HCT116 (cell line): ENCODE results near the gene KIF12. TPM values are rescaled to one million over a fixed set of nuclear protein-coding genes. Genes with fewer than 3 reads are reported as not detected.

Experiments used
- ATAC-seq: fragments of 200-7000 bp; cut with Tn5 transposase; 2 replicates; pipeline ENCODE4 v1.9.1; 2020; ENCODE audit warnings: mild to moderate bottlenecking, moderate library complexity
- BruUV-seq: library from RNA; stranded (reverse); fragments of 400-500 nt; replicated peaks from 2 replicates; lab custom pipeline; 2021; lab: Mats Ljungman, UMichigan
- CTCF ChIA-PET: fragments of 300-600 bp; sonication (Branson Sonifier 250); formaldehyde crosslinking; loops from one replicate; lab custom pipeline; 2021; ENCODE audit warnings: antibody characterized with exemption; lab: Charles Lee
- POLR2A ChIA-PET: fragments of 300-600, 350-600 bp; sonication (Branson Sonifier 250); formaldehyde crosslinking; loops from one replicate; lab custom pipeline; 2021; ENCODE audit warnings: antibody characterized with exemption; lab: Charles Lee
- RAD21 ChIA-PET, 2 experiments: fragments of 300-600 bp; sonication (Branson Sonifier 250); formaldehyde crosslinking; loops; one replicate each; lab custom pipeline; 2023; ENCODE audit warnings: low total read pairs in 2 of 2; ENCODE audit not compliant: uncharacterized antibody in 2 of 2, unreplicated experiment in 2 of 2, low non-redundant PET in 1 of 2; lab: Charles Lee
- DNase-seq: peaks from one replicate; pipeline ENCODE4 v3.0.0-alpha.2; 2010; ENCODE audit warnings: low read depth, low spot score
- H2AFZ ChIP-seq: fragments of 200-600 bp; shearing (Covaris generic), sonication (generic); 2 replicates; pipeline ENCODE4 v1.6.1; 2017; ENCODE audit warnings: low read depth, mixed run types, mixed read lengths, antibody characterized with exemption, low read length; ENCODE audit not compliant: poor library complexity, severe bottlenecking
- H3K27ac ChIP-seq: 2 replicates; pipeline ENCODE4 v1.5.1; 2012; ENCODE audit warnings: low read depth, low read length
- H3K27me3 ChIP-seq: fragments of 200-600 bp; sonication (generic); 2 replicates; pipeline ENCODE4 v1.6.1; 2016; ENCODE audit warnings: mixed run types, low read length, mixed read lengths; ENCODE audit not compliant: insufficient read depth
- H3K36me3 ChIP-seq, 2 experiments: fragments of 200-500 bp in 1 of 2; fragments of 200-600 bp in 1 of 2; sonication (Bioruptor generic) in 1 of 2; sonication (generic) in 1 of 2; 2 replicates each; pipeline versions ENCODE4 v1.5.1 to v1.6.1; 2014 to 2016; ENCODE audit warnings: low read length in 2 of 2, inconsistent platforms in 1 of 2, mixed read lengths in 1 of 2, mixed run types in 1 of 2; ENCODE audit not compliant: insufficient read depth in 2 of 2, control insufficient read depth in 1 of 2
- H3K4me1 ChIP-seq, 2 experiments: fragments of 200-600 bp in 1 of 2; sonication (generic) in 1 of 2; 2 replicates each; pipeline versions ENCODE4 v1.5.1 to v1.6.1; 2012 to 2017; ENCODE audit warnings: low read length in 2 of 2, inconsistent platforms in 1 of 2, mild to moderate bottlenecking in 1 of 2, mixed read lengths in 1 of 2, mixed run types in 1 of 2, moderate library complexity in 1 of 2; ENCODE audit not compliant: insufficient read depth in 2 of 2, control insufficient read depth in 1 of 2
- H3K4me2 ChIP-seq: fragments of 200-600 bp; sonication (generic); 2 replicates; pipeline ENCODE4 v1.6.1; 2017; ENCODE audit warnings: mixed run types, low read length, mixed read lengths
- H3K4me3 ChIP-seq, 2 experiments: fragments of 200-600 bp in 1 of 2; sonication (generic) in 1 of 2; replicated peaks in 1 of 2; 2 replicates each; pipeline ENCODE4 v1.5.1; 2011 to 2016; ENCODE audit warnings: low read length in 2 of 2, control low read depth in 1 of 2, low read depth in 1 of 2, mild to moderate bottlenecking in 1 of 2, mixed read lengths in 1 of 2, mixed run types in 1 of 2
- H3K79me2 ChIP-seq: fragments of 200-600 bp; sonication (generic); 2 replicates; pipeline ENCODE4 v1.6.1; 2017; ENCODE audit warnings: mild to moderate bottlenecking, mixed run types, low read length, moderate library complexity, mixed read lengths; ENCODE audit not compliant: insufficient read depth
- H3K9ac ChIP-seq: fragments of 200-600 bp; sonication (generic); 2 replicates; pipeline ENCODE4 v1.6.1; 2016; ENCODE audit warnings: low read length, mixed read lengths
- H3K9me2 ChIP-seq: fragments of 200-600 bp; sonication (generic), shearing (Covaris generic); 2 replicates; pipeline ENCODE4 v1.6.1; 2017; ENCODE audit warnings: mixed run types, mild to moderate bottlenecking, moderate library complexity; ENCODE audit not compliant: insufficient read depth
- H3K9me3 ChIP-seq, 2 experiments: fragments of 200-500 bp in 1 of 2; fragments of 200-600 bp in 1 of 2; sonication (Bioruptor generic) in 1 of 2; sonication (generic) in 1 of 2; 2 replicates each; pipeline ENCODE4 v1.6.1; 2014 to 2017; ENCODE audit warnings: low read length in 2 of 2, mixed read lengths in 2 of 2, inconsistent platforms in 1 of 2, low read depth in 1 of 2, mild to moderate bottlenecking in 1 of 2, mixed run types in 1 of 2, moderate library complexity in 1 of 2; ENCODE audit not compliant: control insufficient read depth in 1 of 2, insufficient read depth in 1 of 2
- H4K20me1 ChIP-seq: fragments of 200-600 bp; sonication (generic), shearing (Covaris generic); 2 replicates; pipeline ENCODE4 v1.6.1; 2017; ENCODE audit warnings: mixed run types, mild to moderate bottlenecking, moderate library complexity; ENCODE audit not compliant: insufficient read depth
- ATF3 ChIP-seq: IDR thresholded peaks from 2 replicates; pipeline ENCODE4 v1.6.1; 2012
- CBX3 ChIP-seq: IDR thresholded peaks from 2 replicates; pipeline ENCODE4 v1.6.1; 2012; ENCODE audit warnings: low read depth
- CEBPB ChIP-seq: IDR thresholded peaks from 2 replicates; pipeline ENCODE4 v1.6.1; 2012; ENCODE audit warnings: low read depth
- CTCF ChIP-seq, 3 experiments: fragments of 200-600 bp in 1 of 3; sonication (generic) in 1 of 3; IDR thresholded peaks in 2 of 3; conservative IDR thresholded peaks in 1 of 3; 2 replicates each; pipeline ENCODE4 v1.5.1; 2012 to 2017; ENCODE audit warnings: low read depth in 2 of 3, low read length in 2 of 3, antibody characterized with exemption in 1 of 3, borderline replicate concordance in 1 of 3, control low read depth in 1 of 3, mild to moderate bottlenecking in 1 of 3, mixed read lengths in 1 of 3, mixed run types in 1 of 3, moderate library complexity in 1 of 3; ENCODE audit not compliant: insufficient read depth in 1 of 3
- EGR1 ChIP-seq: IDR thresholded peaks from 2 replicates; pipeline ENCODE4 v1.6.1; 2012; ENCODE audit warnings: low read depth
- ELF1 ChIP-seq: IDR thresholded peaks from 2 replicates; pipeline ENCODE4 v1.6.1; 2012; ENCODE audit warnings: low read depth, borderline replicate concordance
- EZH2 ChIP-seq: fragments of 200-600 bp; sonication (generic); IDR thresholded peaks from 2 replicates; pipeline ENCODE4 v1.6.1; 2017; ENCODE audit warnings: antibody characterized with exemption, mixed run types
- FOSL1 ChIP-seq: IDR thresholded peaks from 2 replicates; pipeline ENCODE4 v1.6.1; 2012; ENCODE audit warnings: low read depth
- JUND ChIP-seq: IDR thresholded peaks from 2 replicates; pipeline ENCODE4 v1.6.1; 2012
- MAX ChIP-seq: IDR thresholded peaks from 2 replicates; pipeline ENCODE4 v1.6.1; 2012
- POLR2A ChIP-seq: IDR thresholded peaks from 2 replicates; pipeline ENCODE4 v1.7.0; 2011; ENCODE audit warnings: borderline replicate concordance; ENCODE audit not compliant: insufficient read depth, insufficient read length; ENCODE audit errors: extremely low read depth
- POLR2AphosphoS5 ChIP-seq: IDR thresholded peaks from 2 replicates; pipeline ENCODE4 v1.6.1; 2011; ENCODE audit warnings: mild to moderate bottlenecking, low read depth, low read length, moderate library complexity
- SIN3A ChIP-seq: IDR thresholded peaks from 2 replicates; pipeline ENCODE4 v1.6.1; 2012; ENCODE audit warnings: low read depth
- SP1 ChIP-seq: IDR thresholded peaks from 2 replicates; pipeline ENCODE4 v1.6.1; 2012; ENCODE audit warnings: low read depth
- SRF ChIP-seq: IDR thresholded peaks from 2 replicates; pipeline ENCODE4 v1.6.1; 2012; ENCODE audit warnings: low read depth
- TCF7L2 ChIP-seq: IDR thresholded peaks from 2 replicates; pipeline ENCODE4 v1.7.0; 2011; ENCODE audit warnings: borderline replicate concordance, inconsistent platforms; ENCODE audit not compliant: insufficient read depth, insufficient read length; ENCODE audit errors: extremely low read depth
- YY1 ChIP-seq: IDR thresholded peaks from 2 replicates; pipeline ENCODE4 v1.6.1; 2011; ENCODE audit warnings: low read length, low read depth, moderate library complexity, mild to moderate bottlenecking; ENCODE audit not compliant: insufficient replicate concordance; ENCODE audit errors: extremely low read depth
- ZBTB33 ChIP-seq: IDR thresholded peaks from 2 replicates; pipeline ENCODE4 v1.6.1; 2011; ENCODE audit warnings: mild to moderate bottlenecking, low read length, moderate library complexity; ENCODE audit not compliant: insufficient replicate concordance; ENCODE audit errors: extremely low read depth
- ZNF274 ChIP-seq: fragments of 200-500 bp; sonication (Bioruptor generic); IDR thresholded peaks from 2 replicates; pipeline ENCODE4 v1.6.1; 2014; ENCODE audit warnings: mild to moderate bottlenecking, low read depth, low read length, inconsistent platforms
- intact Hi-C: fragments of 100-400 bp; cut with micrococcal nuclease; formaldehyde crosslinking; loops from 2 replicates; pipeline ENCODE4 v1.10.0; 2022
- total RNA-seq: library from RNA; stranded (reverse); gene quantifications from one replicate; pipeline ENCODE4 v1.2.1, GENCODE V29; 2021; ENCODE audit not compliant: unreplicated experiment

The KIF12 gene
- total RNA-seq, 1 experiment from 2014 or later = 6.4 TPM

GRCh38 chr9:114054191-114054690 lies 44.9 kb downstream of the KIF12 start:
- no peak overlapping the region for H3K27ac ChIP-seq
- no peaks in the 10 kb centered on the region for H4K20me1 ChIP-seq
- DNase-seq = no peak
- no peak overlapping the region for H3K9ac ChIP-seq
- H3K4me1 ChIP-seq = no peaks in the 10 kb centered on the region
- TF ChIP-seq EZH2 (no peak), FOSL1 (no peak), POLR2A (no peak), MAX (no peak), EGR1 (no peak), SIN3A (no peak), CBX3 (no peak), CEBPB (no peak), ZBTB33 (no peak), ATF3 (no peak), TCF7L2 (no peak), ELF1 (no peak), SRF (no peak), POLR2AphosphoS5 (no peak), SP1 (no peak), CTCF (IDR thresholded peaks at IDR 0.05 in 2 of 3, conservative IDR thresholded peaks at IDR 0.05 in 1 of 3; ENCODE audit: borderline replicate concordance in 1 of 3, insufficient read depth in 1 of 3, low read depth in 2 of 3, low read length in 2 of 3) (no peak), YY1 (no peak), JUND (no peak), ZNF274 (no peak)
- ChIA-PET RAD21 (no interaction called here), CTCF (no interaction called here), POLR2A (no interaction called here)
- no peaks in the 10 kb centered on the region for H3K79me2 ChIP-seq
- H2AFZ ChIP-seq = no peak overlapping the region
- no TSS peak for BruUV-seq
- H3K27me3 ChIP-seq = no peaks in the 10 kb centered on the region
- H3K36me3 ChIP-seq = no peaks in the 10 kb centered on the region
- ATAC-seq = no peak
- H3K4me2 ChIP-seq = no peak overlapping the region
- no peak overlapping the region for H3K4me3 ChIP-seq
- intact Hi-C loops = no loop called here
- H3K9me2 ChIP-seq = no peaks in the 10 kb centered on the region
- H3K9me3 ChIP-seq = no peaks in the 10 kb centered on the region
